ENCODE results near the gene RNF151.
"Not testable (repeated sequence)": the region's sequence is repeated elsewhere in the genome, so short reads cannot be mapped to it uniquely, and the experiment has no call there.

Gene RNF151

GRCh38 chr16:1946495-1947368 is 19.9 kb upstream of the RNF151 start:
- no peak for TF ChIP-seq ZFX (IDR thresholded peaks at IDR 0.05)
- no peak for TF ChIP-seq CTCF (conservative IDR thresholded peaks at IDR 0.05)

DNA sequence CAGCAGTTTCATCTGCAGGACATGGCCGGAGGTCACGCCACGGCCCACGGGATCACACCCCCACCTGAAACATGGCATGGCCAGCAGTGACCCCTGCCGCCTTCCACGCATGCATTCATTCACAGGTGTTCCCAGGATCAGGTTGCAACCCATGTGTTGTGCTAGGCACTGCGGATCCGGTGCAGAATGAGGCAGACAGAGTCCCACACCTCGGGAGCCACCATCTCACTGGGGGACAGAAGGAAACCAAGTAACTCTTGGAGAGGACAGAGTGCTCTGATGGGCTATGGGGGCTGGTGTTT is 19.3 kb upstream of the RNF151 start:
- no peak overlapping the region for H3K27ac ChIP-seq
- TF ChIP-seq ZFX (IDR thresholded peaks at IDR 0.05) (no peak), CTCF (conservative IDR thresholded peaks at IDR 0.05) (no peak)

More at GRCh38 chr16:1946495-1947368, 19.9 kb upstream of the RNF151 start:
- no peak overlapping the region for H3K27ac ChIP-seq

GRCh38 chr16:1949507-1949906 is 17.1 kb upstream of the RNF151 start:
- TF ChIP-seq CTCF (conservative IDR thresholded peaks at IDR 0.05) (no peak), ZFX (IDR thresholded peaks at IDR 0.05) (no peak)
- no peak overlapping the region for H3K27ac ChIP-seq

DNA sequence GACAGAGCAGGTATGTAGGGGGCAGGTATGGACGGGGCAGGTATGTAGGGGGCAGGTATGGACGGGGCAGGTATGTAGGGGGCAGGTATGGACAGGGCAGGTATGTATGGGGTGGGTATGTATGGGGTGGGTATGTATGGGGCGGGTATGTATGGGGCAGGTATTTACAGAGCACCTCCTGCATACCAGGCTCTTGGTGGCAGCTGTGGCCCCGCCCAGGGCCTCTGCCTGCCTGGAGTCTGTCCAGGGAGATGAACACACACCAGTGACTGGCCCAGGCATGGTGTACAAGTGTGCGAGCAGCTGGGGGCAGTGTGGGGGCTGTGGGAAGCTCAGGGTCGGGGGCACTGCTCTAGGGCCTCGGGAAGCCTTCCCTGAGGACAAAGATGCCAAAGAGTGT is 16.6 kb upstream of the RNF151 start:
- no peak overlapping the region for H3K27ac ChIP-seq
- no peak for TF ChIP-seq ZFX (IDR thresholded peaks at IDR 0.05)
- no peak for TF ChIP-seq CTCF (conservative IDR thresholded peaks at IDR 0.05)

DNA sequence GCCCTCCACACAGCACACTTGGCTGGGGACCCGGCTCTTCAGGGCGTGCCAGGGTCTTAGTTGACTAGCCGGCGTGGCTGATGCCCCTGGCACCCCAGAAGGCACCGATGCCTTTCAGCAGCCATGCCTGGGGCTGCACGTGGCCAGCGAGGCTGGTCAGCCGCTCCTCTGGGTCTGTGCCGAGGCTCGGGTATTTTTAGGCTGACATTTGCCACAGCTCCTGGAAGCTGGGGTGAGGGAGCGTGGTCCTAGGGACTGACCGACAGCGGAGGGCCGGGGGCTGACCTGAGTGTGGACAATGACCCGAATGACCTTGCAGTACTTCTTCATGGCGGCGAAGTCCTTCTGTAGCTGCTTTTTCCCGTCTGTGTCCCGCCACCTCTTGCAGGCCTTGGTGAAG is 16.1 kb upstream of the RNF151 start:
- TF ChIP-seq CTCF (conservative IDR thresholded peaks at IDR 0.05) (no peak), ZFX (IDR thresholded peaks at IDR 0.05) (no peak)
- no peak overlapping the region for H3K27ac ChIP-seq

DNA sequence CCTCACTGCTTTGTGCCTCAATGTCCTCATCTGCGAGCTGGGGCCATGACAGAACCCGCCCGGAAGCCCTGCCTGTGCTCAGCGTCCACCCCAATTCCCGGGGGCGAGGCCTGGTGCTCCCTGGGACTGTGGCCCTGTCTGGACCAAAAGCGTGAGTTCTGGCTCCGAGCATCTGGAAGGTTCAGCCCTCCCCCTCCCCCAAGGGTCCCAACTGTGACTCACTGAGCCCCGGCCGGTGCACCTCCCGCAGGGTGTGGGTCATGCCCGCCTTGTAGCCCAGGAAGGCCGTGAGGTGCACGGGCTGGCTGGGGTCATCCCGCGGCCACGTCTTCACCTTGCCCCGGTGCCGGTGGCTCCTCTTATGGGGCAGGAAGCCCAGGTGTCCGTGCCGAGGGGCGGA is 12.9 kb upstream of the RNF151 start:
- no peak overlapping the region for H3K27ac ChIP-seq
- TF ChIP-seq CTCF (conservative IDR thresholded peaks at IDR 0.05), result no peak
- TF ChIP-seq ZFX (IDR thresholded peaks at IDR 0.05), result no peak

DNA sequence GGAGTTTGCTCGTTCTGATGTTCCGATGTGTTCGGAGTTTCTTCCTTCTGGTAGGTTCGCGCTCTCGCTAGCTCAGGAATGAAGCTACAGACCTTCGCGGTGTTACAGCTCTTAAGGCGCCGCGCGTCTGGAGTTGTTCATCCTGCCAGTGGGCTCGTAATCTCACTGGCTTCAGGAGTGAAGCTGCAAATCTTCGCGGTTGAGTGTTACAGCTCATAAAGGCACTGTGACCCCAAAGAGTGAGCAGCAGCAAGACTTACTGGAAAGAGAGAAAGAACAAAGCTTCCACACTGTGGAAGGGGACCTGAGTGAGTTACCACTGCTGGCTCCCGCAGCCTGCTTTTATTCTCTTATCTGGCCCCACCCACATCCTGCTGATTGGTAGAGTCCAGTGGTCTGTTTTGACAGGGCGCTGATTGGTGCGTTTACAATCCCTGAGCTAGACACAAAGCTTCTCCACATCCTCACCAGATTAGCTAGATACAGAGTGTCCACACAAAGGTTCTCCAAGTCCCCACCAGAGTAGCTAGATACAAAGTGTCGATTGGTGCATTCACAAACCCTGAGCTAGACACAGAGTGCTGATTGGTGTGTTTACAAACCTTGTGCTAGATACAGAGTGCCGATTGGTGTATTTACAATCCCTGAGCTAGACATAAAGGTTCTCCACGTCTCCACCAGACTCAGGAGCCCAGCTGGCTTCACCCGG is 9.1 kb upstream of the RNF151 start:
- H3K27ac ChIP-seq, result not testable (repeated sequence)

DNA sequence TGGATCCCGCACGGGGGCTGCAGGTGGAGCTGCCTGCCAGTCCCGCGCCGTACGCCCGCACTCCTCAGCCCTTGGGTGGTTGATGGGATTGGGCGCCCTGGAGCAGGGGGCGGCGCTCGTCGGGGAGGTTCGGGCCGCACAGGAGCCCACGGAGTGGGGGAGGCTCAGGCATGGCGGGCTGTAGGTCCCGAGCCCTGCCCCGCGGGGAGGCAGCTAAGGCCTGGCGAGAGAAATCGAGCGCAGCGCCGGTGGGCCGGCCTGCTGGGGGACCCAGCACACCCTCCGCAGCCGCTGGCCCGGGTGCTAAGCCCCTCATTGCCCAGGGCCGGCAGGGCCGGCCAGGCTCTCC is 8.5 kb upstream of the RNF151 start:
- not testable (repeated sequence) for H3K27ac ChIP-seq
